ENCODE measurements around the gene CD2AP. TPM values are rescaled to one million over a fixed set of nuclear protein-coding genes. Genes with fewer than 3 reads are reported as not detected.

CD2AP gene
- total and polyA plus RNA-seq, 9 of the 15 experiments (the other 6 are each of a cell fraction or from before 2014, with no cell fraction given) = 9.4 to 69.7 (median 38.7) TPM

GRCh38 chr6:47655719-47656595 is 178.4 kb downstream of the CD2AP start:
- peak overlapping the region; percentile 38; the same call in 1 of the 2 replicates for H3K4me2 ChIP-seq (ENCODE audit: insufficient read depth, low read length)
- peak; percentile 85 for FAIRE-seq
- no peak overlapping the region for H3K27ac ChIP-seq (ENCODE audit: extremely low read depth, low read depth, low read length)
- peak; percentile 33 to 77 (median 54) for DNase-seq (ENCODE audit: extremely low read depth in 1 of 4, low spot score in 3 of 4)
- H3K79me2 ChIP-seq (ENCODE audit: control insufficient read depth, insufficient read depth, low read length) = no peaks in the 10 kb centered on the region
- peak overlapping the region; percentile 72 for H2AFZ ChIP-seq (ENCODE audit: low read depth, low read length)
- peak; percentile 96 for ATAC-seq
- ChIA-PET POLR2A (interaction anchor here (0.6 kb wide), 1 partner anchor 30 kb away, joined by 3 read pairs; no protein-coding TSS in a partner anchor), CTCF (ENCODE audit: low intra/inter-chr PET ratio) (no interaction called here)
- no peaks in the 10 kb centered on the region for H3K9me1 ChIP-seq (ENCODE audit: control insufficient read depth, insufficient read depth, low read length)
- in situ Hi-C loops (cut with MboI) (no loop called here), intact Hi-C loops (cut with micrococcal nuclease) (no loop called here)
- H3K27me3 ChIP-seq (ENCODE audit: control insufficient read depth in 2 of 2, insufficient read depth in 2 of 2, low read length in 2 of 2) = peaks cover 5 to 8% of the 10 kb centered on the region in 2 experiments; a peak in 3 of 5 replicates
- WGBS (ENCODE audit: insufficient coverage, low coverage, missing lambda C conversion rate) = 2% methylated on average over 7 of the region's 7 CpGs
- no peaks in the 10 kb centered on the region for H3K9me3 ChIP-seq (replicated peaks; ENCODE audit: control insufficient read depth, insufficient read depth, low read depth, low read length)
- BruUV-seq (replicated peaks) = no TSS peak
- H3K36me3 ChIP-seq (ENCODE audit: control insufficient read depth, insufficient read depth, low read length) = no peaks in the 10 kb centered on the region; the same call in 2 of the 3 replicates
- no peaks in the 10 kb centered on the region for H4K20me1 ChIP-seq (replicated peaks; ENCODE audit: control insufficient read depth, insufficient read depth, low read length)
- H3K4me3 ChIP-seq = no peak overlapping the region
- H3K4me1 ChIP-seq (replicated peaks in 1 of 2; ENCODE audit: control insufficient read depth in 2 of 2, insufficient read depth in 2 of 2, low read length in 2 of 2) = peaks cover 5 to 17% of the 10 kb centered on the region in 2 experiments; a peak in 3 of 5 replicates
- peak overlapping the region in 1 of 2 experiments; percentile 69; a peak in 1 of 4 replicates for H3K9ac ChIP-seq (ENCODE audit: insufficient read depth in 1 of 2, low read depth in 2 of 2, low read length in 2 of 2)
- TF ChIP-seq NFE2 (IDR thresholded peaks at IDR 0.05; ENCODE audit: low read depth) = peak; percentile 40; the same call in 1 of the 2 replicates
- TF ChIP-seq ZFP91 (CRISPR knock-in tag; IDR thresholded peaks at IDR 0.05) = no peak
- TF ChIP-seq ZNF280B (CRISPR knock-in tag; IDR thresholded peaks at IDR 0.05) = no peak
- no peak for TF ChIP-seq ZNF280A (IDR thresholded peaks at IDR 0.05; ENCODE audit: low read depth, partially characterized antibody)
- no peak for TF ChIP-seq ZFX (CRISPR knock-in tag; IDR thresholded peaks at IDR 0.05)
- no peak for TF ChIP-seq HDAC3 (IDR thresholded peaks at IDR 0.05; ENCODE audit: borderline replicate concordance, partially characterized antibody)
- no peak for TF ChIP-seq ZNF444 (CRISPR knock-in tag; IDR thresholded peaks at IDR 0.05)
- TF ChIP-seq, protein P1, sequence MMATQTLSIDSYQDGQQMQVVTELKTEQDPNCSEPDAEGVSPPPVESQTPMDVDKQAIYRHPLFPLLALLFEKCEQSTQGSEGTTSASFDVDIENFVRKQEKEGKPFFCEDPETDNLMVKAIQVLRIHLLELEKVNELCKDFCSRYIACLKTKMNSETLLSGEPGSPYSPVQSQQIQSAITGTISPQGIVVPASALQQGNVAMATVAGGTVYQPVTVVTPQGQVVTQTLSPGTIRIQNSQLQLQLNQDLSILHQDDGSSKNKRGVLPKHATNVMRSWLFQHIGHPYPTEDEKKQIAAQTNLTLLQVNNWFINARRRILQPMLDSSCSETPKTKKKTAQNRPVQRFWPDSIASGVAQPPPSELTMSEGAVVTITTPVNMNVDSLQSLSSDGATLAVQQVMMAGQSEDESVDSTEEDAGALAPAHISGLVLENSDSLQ (IDR thresholded peaks at IDR 0.05) = peak; percentile 82
- TF ChIP-seq ZNF165 (CRISPR knock-in tag; IDR thresholded peaks at IDR 0.05; ENCODE audit: borderline replicate concordance) = no peak
- TF ChIP-seq SRSF3 (IDR thresholded peaks at IDR 0.05; ENCODE audit: insufficient read depth, low read length) = no peak
- no peak for TF ChIP-seq LCOR (CRISPR knock-in tag; IDR thresholded peaks at IDR 0.05)
- TF ChIP-seq FOXP1 (CRISPR knock-in tag; IDR thresholded peaks at IDR 0.05) = no peak
- TF ChIP-seq ATF3 (IDR thresholded peaks at IDR 0.05) = peak; percentile 83
- no peak for TF ChIP-seq ATF3 (CRISPR knock-in tag; conservative IDR thresholded peaks at IDR 0.05)
